HG03280 (cell line): ENCODE measurements around the gene STK24.

Experiments
- ATAC-seq: cut with Tn5 transposase; IDR thresholded peaks from one replicate; pipeline ENCODE4 v1.9.1; 2021; ENCODE audit warnings: mild to moderate bottlenecking, moderate library complexity; ENCODE audit not compliant: unreplicated experiment

The STK24 gene

DNA sequence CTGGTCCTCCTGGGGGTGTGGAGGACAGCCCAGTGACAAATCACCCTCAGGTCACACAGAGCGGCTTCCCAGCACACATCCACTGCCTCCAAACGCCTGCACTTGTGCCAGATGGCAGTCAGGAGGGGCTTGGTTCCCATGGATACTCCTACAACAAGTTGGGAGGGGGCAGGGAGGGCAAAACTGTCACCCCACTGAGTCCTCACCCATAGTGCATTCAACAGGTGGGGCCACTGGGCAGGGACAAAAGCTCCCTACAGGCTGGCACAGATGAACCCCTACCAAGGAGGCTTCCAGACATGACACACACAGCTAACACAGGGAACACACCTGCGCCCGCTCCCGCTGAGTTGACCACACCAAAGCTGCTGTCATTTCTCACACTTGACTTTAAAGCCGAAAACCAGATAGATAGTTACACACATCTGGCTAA is 120.5 kb downstream of the STK24 start:
- no peak for ATAC-seq

DNA sequence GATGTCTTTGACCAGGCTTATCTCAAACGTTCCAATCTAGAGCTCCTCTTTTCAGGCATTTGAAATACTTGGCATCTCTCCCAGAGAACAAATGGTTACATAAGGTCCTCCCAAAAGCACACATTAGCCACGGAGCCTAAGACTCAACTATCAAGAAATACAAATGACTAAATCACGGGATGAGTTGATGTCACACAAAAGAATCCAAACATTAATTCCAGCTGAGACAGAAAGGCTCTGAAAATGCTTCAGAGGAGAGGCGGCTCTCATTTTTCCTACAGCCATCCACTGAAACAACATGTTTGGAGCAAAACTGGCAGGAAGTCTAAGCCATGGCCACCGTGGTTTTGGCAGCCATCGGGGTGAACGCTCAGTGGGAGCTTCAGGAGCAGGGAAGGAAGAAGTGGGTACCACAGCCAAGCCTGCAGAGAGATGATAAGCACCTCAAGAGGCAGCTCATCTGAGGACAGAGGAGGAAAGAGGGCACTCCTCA is 122.5 kb downstream of the STK24 start:
- ATAC-seq, result no peak

DNA sequence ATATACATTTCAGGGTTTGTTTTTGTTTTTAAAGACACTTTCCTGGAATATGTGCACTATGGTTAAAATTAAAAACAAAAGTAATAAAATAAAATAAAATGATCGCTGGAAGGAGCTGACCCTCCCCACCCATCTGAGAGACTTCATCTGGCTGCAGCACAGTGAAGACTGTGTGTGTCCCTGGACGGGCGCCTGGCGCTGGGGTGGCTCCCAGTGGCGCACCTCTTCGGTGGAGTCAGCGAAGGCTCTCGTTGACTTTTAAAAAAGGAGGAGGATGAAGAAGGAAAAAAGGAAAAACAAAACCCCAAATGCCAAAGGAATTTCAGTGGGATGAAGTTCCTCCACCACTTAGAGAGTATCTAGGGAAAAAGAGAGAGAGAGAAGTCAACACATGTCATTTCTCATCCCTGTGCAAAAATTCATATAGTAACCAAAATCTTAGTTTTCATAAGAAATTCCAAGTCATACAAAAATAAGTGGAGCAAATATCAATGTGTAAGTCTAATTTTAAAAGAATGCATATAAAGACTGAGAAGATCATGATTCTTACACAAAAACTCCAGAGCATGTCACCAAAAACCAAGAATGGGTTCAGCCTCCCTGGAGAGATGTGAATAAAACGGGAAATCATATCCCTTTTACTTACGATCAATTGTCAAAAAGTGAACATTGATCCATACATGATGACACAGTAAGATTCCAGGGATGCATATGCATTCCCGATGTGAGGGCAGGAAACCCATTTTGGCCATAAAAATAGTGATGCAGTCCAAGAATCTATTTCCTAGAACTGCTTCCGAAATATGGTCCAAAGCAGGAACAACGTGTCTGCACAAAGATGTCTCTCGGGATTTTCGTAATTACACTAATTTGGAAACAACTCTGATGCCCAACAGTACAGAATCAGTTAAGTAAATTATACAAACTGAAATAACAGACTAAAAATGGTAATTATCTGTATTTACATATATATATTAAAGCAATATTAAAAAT is 123.8 kb downstream of the STK24 start:
- no peak for ATAC-seq

DNA sequence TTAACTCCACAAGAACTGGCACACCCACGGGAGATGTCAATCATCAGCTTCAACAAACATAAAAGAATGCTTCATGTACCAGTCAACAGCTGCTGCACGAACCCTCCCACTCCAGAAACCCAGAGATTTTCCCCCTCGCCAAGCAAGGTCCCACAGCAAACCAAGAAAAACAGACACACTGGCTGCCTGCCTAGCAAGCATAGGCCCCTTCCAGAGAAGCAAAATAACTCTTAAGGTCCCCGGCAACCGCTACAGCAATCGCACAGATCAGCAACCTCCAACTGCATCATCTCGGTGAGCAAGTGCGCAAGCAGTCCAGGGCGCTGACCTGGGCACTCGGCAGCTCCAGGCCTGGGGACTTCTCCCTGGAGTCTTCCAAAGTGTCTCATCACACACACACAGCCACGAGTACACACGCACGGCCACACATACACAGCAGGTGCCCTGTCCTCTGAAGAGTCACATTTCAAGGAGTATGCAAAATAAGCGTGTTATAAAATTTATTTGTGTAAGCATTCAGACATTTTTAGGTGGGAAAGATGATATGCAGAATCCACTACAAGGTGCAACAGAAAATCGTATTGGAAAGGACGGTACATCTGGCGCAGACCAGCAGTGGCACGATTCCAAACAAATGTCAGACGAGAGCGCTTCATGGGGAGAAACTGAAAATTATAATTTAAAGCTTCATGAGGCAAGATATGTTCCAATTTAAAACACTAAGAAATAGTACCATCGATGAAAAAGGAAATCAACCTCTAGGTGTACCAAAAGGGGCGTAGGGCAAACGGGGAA is 125.0 kb downstream of the STK24 start:
- ATAC-seq, result no peak

DNA sequence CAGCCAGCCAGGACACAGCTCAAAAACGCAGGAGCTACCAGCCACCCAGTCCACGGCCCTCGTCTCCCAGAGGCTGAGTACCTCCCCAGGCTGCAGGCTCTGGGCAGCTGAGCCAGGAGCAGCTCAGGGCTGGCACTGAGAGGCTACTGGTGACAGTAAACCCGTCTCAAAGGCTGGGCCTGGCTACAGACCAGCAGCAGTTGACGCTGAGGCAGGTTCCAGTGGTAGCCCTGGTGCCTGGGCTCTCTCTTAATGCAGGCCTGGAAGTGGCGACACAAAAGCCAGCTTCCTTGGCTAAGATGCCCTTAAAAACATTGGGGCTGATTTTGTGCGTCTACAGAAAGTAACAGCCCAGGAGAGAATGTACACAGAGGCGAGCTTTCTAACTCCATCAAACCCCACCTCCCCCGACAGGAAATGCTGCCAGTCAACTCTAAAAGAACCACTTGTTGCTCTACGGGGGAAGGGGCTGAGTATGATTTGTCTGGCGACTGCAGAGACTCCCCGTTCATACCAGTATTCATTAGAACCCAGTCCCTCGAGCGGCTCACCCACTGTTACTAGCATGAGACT is 126.3 kb downstream of the STK24 start:
- no peak for ATAC-seq

DNA sequence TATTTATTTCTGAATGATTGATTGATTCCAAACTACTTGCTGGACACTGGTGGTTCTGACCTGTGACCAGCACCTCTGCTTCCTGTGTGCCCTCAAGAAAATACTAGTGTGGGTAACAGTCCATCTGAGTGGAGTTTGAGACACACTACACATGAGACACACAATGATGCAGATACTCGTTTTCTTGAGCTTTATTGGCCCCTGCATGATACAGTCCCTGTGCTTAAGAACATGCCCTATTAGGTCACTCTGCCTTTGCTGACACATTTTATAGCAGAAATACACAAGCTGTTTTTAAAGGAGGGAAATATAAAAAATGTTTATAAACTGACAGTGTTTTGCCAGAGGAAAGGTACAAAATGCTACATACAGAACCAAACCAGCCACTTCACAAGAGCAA is 126.9 kb downstream of the STK24 start:
- ATAC-seq, result no peak

DNA sequence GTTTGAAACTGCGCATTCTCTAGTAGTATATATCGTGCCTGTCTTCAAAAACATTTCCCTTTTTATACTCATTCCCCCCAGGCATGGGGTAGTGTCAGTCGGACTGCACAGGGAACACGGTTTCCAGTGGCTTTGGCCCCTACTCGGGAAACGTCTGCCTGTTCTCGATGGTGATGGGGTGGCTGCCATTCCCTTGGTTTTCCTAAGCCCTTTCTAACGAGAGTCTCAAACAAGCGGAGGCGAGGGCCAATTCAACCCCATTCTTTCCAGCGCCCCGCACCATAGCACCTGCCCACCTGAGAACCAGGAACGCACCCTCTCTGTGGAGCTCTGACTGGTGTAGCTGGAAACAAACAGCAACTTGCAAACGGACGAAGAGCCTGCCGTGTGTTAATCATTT is 127.6 kb downstream of the STK24 start:
- ATAC-seq, result no peak

DNA sequence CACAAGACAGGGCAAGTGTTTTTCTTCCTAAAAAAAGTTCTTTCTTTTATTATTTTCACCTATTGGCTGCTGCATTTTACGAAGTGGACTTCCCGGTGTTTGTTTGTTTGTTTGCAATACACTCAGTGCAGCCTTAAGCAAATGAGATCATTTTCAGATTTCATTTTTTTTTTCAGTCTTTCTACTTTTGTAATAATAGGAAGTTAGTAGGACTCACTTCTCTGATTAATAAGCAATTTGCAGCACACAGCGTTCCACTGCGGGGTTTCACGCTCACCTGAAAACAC is 128.3 kb downstream of the STK24 start:
- no peak for ATAC-seq

DNA sequence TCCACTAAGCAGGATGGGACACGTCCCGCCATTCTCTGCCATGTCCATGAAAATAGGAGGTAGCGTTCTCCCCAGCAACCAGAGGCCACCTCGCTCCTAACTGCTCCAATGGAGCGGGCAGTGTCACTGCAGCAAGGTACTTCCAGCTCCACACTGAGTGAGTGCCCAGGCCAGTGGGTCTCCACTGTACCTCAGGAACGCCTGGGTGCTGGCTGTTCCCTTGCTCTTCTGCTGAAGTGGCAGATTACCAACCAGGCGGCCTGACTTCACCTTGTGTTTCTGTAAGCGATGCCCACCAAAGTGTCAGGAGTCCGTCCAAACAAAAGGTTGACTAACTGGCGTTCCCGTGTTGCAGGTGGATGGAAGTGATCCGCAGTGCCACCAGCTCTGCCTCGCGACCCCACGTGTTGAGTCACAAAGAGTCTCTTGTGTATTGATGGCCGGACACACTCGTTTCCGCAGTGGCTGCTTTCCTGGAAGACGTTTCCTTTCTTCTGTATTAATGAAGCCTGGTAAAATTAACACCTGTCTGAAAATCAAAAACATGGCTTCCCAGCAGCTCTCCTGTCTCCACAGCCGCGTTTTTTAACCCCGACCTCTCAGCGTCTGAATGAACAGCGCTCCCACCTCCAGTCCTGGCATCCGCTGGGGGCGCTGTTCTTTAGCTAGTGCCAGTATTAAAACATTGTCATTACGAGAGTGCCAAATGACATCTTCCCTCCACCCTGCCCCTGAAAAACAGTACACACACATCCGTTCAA is 128.8 kb downstream of the STK24 start:
- ATAC-seq, result no peak

DNA sequence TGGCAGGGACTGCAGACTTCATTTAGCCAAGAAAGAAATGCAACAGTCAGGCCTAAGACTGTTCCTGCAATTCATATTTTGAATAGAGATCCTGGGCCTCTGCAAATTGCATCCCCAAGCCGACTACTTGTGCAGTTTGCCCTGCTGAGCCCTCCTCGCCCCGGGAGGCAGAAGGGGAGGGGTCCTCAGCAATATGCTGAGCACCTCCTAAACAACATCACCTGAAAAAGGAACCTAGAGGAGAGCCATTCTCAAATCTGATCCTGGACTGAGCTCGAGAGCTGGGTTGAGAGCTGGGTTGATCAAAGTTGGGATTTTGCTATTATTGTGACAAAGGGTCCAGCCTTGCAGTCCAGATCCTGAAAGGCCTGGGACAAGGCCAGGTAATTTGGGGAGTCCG is 129.8 kb downstream of the STK24 start:
- no peak for ATAC-seq

DNA sequence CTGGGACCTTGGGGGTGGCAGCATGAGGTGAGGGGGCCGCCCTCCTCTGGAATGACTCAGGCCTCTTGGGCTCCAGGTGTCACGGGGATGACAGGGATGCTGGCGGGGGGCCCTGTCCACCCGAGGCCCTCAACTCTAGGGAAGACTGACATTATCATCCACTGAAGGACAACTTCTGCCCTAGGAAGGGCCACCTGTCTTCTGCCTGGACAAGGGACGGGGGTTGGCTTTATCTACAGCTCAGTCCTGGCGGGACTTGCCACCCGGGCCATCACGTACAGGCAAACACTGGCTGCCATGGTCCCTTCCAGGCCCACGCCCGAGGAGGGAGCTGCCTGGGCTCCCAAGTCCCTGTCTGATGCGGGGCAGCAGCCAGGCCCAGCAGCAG is 130.7 kb downstream of the STK24 start:
- ATAC-seq, result no peak

DNA sequence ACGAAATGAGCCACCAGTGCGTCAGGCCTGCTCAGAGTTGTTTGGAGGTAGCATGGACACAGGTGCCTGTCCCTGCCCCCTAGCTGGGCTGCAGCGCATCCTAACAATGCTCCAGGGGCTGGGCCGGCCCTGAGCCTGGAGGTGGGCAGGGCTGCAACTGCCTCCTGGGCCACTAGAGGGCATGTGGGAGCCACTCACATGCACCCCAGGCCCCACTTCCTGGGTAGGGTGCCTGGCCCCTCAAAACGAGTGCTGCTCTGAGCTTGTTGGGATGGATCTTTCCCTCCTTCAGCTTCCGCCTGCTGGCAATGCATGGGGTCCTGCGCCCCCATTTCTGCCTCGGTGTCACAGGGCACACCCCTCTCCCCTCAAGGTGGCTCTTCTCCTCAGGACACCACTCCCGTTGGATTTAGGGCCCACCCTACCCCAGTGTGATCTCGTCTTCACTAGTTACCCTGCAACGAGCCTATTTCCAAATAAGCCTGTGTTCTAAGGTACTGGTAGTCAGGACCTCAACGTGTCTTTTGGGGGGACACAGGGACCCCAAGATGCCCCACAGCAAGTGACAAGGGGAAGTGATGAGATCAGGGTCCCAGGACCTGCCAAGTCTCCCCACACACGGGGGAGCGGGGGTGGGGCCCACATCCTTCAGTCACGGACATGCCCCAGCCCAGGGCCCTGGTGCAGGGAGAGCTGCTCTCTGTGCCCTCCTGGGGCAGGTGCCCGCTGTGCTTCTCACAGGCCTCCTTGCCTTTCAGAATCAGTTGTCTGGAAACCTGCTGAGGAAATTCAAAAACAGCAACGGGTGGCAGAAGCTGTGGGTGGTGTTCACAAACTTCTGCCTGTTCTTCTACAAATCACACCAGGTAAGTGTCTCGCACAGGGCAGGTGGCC is 131.3 kb downstream of the STK24 start:
- ATAC-seq, result peak; percentile 94

DNA sequence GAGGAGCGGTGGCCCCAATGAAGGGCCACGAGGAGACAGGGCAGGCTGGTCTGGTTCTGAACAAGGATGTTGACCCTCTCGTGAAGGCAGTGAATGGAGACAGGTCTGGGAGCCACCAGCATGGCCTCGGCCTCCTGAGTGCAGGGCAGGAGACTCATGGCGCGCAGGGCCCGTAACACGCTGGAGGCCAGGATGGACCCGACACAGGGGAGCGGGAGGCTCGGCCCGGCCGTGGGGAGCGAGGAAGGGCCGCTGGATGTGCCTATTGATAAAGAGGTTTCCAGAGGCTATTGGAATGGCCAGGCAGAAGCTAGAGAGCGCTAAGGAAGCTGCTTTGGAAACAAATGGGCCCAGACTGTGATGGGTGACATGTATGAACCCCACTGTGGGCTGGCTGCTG is 132.5 kb downstream of the STK24 start:
- no peak for ATAC-seq

DNA sequence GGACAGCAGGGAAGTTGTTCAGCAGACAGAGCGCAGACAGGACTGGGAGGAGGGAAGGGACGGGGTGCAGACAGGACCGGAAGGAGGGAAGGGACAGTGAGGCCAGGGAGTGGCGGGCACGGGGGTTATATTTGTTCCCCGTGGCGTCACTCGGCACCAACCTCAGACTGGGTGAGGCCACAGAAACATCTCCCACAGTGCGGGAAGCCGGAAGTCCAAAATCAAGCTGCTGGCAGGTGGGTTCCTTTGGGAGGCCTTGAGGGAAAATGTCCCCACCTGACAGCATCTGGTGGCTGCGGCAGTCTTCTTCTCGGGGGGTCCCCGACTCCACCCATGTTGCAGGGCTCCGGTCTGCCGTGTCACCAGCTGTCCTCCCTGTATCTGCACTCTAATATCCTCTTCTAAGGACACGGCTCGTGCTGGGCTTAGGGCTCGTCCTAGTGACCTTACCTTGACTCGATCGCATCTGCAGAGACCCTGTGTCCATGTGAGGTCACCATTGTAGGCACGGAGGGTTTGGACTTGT is 133.0 kb downstream of the STK24 start:
- no peak for ATAC-seq

DNA sequence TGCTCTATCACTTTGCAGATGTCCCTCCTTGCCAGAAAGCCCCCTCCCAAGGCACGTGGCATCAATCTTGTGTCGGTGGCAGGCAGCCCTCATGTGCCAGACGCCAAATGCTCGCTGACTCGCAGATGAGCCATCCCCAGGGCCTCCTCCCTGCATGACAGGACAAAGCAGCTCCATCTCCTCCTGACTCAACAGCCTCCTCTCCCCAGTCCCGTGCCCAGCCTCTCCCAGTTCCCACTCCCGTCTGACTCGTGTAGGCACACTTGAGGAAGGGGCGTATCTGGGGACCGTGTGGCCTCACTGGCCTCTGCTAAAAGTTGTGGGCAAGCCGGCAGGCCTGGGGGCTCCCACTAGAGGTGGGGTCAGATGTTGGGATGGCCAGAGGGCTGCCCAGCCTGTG is 133.6 kb downstream of the STK24 start:
- ATAC-seq, result no peak

DNA sequence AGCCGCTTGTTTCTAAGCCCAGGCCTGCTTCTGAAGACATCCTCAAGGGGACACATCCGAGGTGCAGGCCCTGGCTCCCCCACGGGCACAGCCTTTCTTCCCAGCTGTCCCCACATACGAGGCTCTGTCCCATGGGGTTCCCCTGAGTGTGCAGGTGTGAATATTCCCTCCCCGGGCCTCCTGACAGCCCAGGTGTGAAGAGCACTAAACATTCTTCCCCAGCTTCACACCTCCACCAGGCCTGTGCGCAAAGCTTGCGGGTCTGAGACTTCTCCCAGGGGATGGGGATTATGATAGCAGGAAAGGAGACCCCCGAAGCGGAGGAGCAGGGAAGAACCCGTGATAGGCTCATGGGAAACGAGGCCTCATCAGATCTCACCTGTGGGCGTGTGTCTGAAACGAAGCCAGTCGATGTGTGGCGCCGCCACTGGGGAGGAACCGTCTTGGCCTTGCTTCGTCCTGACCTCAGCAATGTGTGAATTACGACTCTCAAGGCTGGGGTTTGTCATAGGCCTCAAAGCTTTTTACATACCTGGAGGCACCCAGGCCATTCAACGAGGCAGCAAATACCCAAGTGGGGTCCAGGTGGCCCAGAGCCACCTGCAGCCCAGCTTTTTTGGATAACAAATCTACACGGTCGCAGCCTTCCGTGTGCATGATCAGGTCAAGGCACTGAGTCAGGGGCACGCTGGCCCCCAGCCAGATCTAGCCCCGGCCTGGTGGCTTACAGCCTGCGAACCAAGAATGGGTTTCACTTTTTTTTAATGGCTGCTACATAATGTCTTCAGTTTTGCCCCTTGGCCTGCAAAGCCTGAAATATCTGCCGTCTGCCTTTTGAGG is 134.3 kb downstream of the STK24 start:
- ATAC-seq, result no peak

DNA sequence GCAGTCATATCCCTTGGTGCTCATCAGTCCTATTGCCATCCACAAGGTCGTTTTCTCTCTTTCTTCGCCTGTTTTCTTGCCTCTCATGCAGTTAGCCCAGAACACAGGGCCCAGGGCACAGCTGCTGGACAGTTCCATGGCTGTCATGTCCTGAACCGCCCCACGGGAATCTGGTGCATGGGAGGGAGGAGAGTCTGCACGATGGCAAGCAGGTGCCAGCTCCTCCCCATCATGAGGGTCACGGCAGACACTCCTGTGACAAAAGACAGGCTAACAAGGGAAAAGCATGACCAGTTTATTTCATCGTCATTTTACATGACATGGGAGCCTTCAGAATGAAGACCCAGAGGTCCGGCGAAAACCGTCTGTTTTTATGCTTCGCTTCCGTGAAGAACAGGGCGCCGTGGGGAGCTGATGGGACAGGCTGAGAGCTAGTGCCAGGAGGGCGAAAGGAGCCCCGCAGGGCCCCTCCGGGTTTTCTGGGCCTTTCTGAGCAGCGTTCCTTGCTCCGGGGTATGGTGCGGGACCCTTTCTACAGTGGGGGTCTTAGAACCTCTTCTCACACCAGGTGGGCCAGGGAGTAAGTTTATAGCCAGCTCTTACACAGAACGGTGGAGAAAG is 135.7 kb downstream of the STK24 start:
- ATAC-seq, result no peak

DNA sequence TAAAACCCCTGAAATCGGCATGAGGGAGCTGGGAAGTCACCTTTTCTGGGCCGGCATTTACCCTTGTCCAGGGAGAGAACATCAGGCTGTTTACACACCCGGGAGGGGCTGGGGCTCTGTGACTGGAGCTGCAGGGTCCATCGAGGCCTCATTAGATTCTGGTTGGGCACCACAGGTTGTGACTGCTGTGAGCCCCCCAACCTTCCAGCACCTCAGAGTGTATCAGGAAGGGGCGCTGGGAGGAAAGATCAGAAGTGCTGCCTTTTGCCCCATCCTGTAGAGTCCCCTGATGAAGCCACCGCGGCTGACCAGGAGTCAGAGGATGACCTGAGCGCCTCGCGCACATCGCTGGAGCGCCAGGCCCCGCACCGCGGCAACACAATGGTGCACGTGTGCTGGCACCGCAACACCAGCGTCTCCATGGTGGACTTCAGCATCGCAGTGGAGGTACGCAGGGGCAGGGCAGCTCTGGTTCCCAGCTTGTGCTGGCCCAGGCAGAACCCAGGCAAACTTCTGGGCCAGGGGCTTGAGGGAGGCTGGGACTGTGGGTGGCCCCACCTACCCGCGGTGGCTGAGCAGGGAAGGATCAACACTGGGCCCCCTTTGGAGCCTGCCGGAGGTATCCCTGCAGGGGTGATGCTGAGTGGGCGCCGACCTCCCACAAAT is 136.4 kb downstream of the STK24 start:
- no peak for ATAC-seq
